C4-2B (cell line): Measurements from ENCODE around the gene ZBTB20.

Experiments used
- H3K27ac ChIP-seq: fragments of 450-650 bp; 2 replicates; pipeline ENCODE4 v1.5.1; 2017
- CTCF ChIP-seq: fragments of 450-650 bp; conservative IDR thresholded peaks from 2 replicates; pipeline ENCODE4 v1.5.1; 2017; ENCODE audit warnings: mild to moderate bottlenecking
- ZFX ChIP-seq: fragments of 450-650 bp; IDR thresholded peaks from 2 replicates; pipeline ENCODE4 v1.6.1; 2017

The ZBTB20 gene

GRCh38 chr3:114478801-114479200, 668.3 kb downstream of the ZBTB20 start:
- TF ChIP-seq ZFX (no peak), CTCF (no peak)
- H3K27ac ChIP-seq = no peak overlapping the region

GRCh38 chr3:114476511-114476910, 670.6 kb downstream of the ZBTB20 start:
- no peak overlapping the region for H3K27ac ChIP-seq
- TF ChIP-seq ZFX (no peak), CTCF (no peak)

- TF ChIP-seq CTCF (no peak), ZFX (no peak)
- no peak overlapping the region for H3K27ac ChIP-seq
Measured at GRCh38 chr3:114471478-114471877, 675.6 kb downstream of the ZBTB20 start.

- no peak overlapping the region for H3K27ac ChIP-seq
- TF ChIP-seq ZFX = no peak
- TF ChIP-seq CTCF = no peak
Measured at GRCh38 chr3:114469070-114469469, 678.0 kb downstream of the ZBTB20 start.

GRCh38 chr3:114466816-114467215, 680.3 kb downstream of the ZBTB20 start:
- TF ChIP-seq CTCF = no peak
- TF ChIP-seq ZFX = no peak
- H3K27ac ChIP-seq = no peak overlapping the region

GRCh38 chr3:114466251-114466650, 680.8 kb downstream of the ZBTB20 start:
- no peak overlapping the region for H3K27ac ChIP-seq
- TF ChIP-seq CTCF (no peak), ZFX (no peak)

- TF ChIP-seq CTCF = no peak
- TF ChIP-seq ZFX = no peak
- H3K27ac ChIP-seq = no peak overlapping the region
Measured at GRCh38 chr3:114464548-114464947, 682.5 kb downstream of the ZBTB20 start.
